Activated CD8-positive, alpha-beta T cell treated with anti-CD3 and anti-CD28 coated beads for 36 hours (primary cell): ENCODE data around the gene POLRMT. TPM values are rescaled to one million over a fixed set of nuclear protein-coding genes. Genes with fewer than 3 reads are reported as not detected.

Experiments
- ATAC-seq: fragments of 200-7000 bp; cut with Tn5 transposase; one replicate; pipeline ENCODE4 v1.10.0; 2021; ENCODE audit warnings: mild to moderate bottlenecking, moderate library complexity
- CTCF ChIA-PET: fragments of 350-600 bp; sonication (Branson Sonifier 250); formaldehyde crosslinking; loops from one replicate; lab custom pipeline; 2021; ENCODE audit warnings: antibody characterized with exemption; lab: Charles Lee
- POLR2A ChIA-PET: fragments of 350-600 bp; sonication (Branson Sonifier 250); formaldehyde crosslinking; loops from one replicate; lab custom pipeline; 2021; ENCODE audit warnings: antibody characterized with exemption; lab: Charles Lee
- DNase-seq: peaks from one replicate; pipeline ENCODE4 v3.0.0-alpha.2; 2020
- H3K27ac Mint-ChIP-seq: one replicate; pipeline ENCODE4 v1.8.0; 2021; ENCODE audit warnings: mild to moderate bottlenecking, mixed read lengths
- H3K27me3 Mint-ChIP-seq: one replicate; pipeline ENCODE4 v1.8.0; 2021; ENCODE audit warnings: mixed read lengths
- H3K36me3 Mint-ChIP-seq: one replicate; pipeline ENCODE4 v1.8.0; 2021; ENCODE audit warnings: low read depth, mixed read lengths
- H3K4me1 Mint-ChIP-seq: one replicate; pipeline ENCODE4 v1.8.0; 2021; ENCODE audit warnings: low read depth, mixed read lengths
- H3K4me3 Mint-ChIP-seq: one replicate; pipeline ENCODE4 v1.8.0; 2021; ENCODE audit warnings: mild to moderate bottlenecking, moderate library complexity, mixed read lengths
- H3K9me3 Mint-ChIP-seq: one replicate; pipeline ENCODE4 v1.8.0; 2021; ENCODE audit warnings: mixed read lengths
- intact Hi-C: fragments of 100-400 bp; cut with micrococcal nuclease; formaldehyde crosslinking; loops from one replicate; pipeline ENCODE4 v1.10.0; 2022
- total RNA-seq, 2 experiments: library from RNA; stranded (reverse); gene quantifications; one replicate each; pipeline ENCODE4 v1.2.3, GENCODE V29; 2021
- TF ChIP-seq, protein P1 (sequence below): fragments of 200-600 bp; IDR thresholded peaks from one replicate; pipeline ENCODE4 v1.8.0; 2022; ENCODE audit warnings: antibody characterized with exemption, mild to moderate bottlenecking

POLRMT gene
- total RNA-seq, 2 experiments from 2014 or later, result 66.6 to 67.9 TPM

- peak within 1 kb of the TSS; percentile 60 for H3K4me3 Mint-ChIP-seq
- no peaks in the 10 kb centered on the region for H3K36me3 Mint-ChIP-seq
- ChIA-PET CTCF (no interaction called here), POLR2A (no interaction called here)
- TF ChIP-seq, protein P1, sequence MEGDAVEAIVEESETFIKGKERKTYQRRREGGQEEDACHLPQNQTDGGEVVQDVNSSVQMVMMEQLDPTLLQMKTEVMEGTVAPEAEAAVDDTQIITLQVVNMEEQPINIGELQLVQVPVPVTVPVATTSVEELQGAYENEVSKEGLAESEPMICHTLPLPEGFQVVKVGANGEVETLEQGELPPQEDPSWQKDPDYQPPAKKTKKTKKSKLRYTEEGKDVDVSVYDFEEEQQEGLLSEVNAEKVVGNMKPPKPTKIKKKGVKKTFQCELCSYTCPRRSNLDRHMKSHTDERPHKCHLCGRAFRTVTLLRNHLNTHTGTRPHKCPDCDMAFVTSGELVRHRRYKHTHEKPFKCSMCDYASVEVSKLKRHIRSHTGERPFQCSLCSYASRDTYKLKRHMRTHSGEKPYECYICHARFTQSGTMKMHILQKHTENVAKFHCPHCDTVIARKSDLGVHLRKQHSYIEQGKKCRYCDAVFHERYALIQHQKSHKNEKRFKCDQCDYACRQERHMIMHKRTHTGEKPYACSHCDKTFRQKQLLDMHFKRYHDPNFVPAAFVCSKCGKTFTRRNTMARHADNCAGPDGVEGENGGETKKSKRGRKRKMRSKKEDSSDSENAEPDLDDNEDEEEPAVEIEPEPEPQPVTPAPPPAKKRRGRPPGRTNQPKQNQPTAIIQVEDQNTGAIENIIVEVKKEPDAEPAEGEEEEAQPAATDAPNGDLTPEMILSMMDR, result no peak
- peak; percentile 98 for ATAC-seq
- H3K27me3 Mint-ChIP-seq, result no peaks in the 10 kb centered on the region
- peak; percentile 95 for DNase-seq
- peak within 1 kb of the TSS; percentile 51 for H3K27ac Mint-ChIP-seq
- no peaks in the 10 kb centered on the region for H3K9me3 Mint-ChIP-seq
- intact Hi-C loops, result no loop called here
- H3K4me1 Mint-ChIP-seq, result peaks cover 13% of the 10 kb centered on the region
Measured at GRCh38 chr19:639253-640160, 6.2 kb upstream of the POLRMT start, which contains the start of gene FGF22. Gene FGF22, plus strand, starts transcription at chr19:639879. Its CDS starts 47 bp downstream, at chr19:639926.

- no peak for ATAC-seq
- ChIA-PET POLR2A (no interaction called here), CTCF (no interaction called here)
- intact Hi-C loops, result no loop called here
- Mint-ChIP-seq H3K9me3 (no peaks in the 10 kb centered on the region), H3K4me3 (peak overlapping the region; percentile 60), H3K4me1 (peaks cover 13% of the 10 kb centered on the region), H3K36me3 (no peaks in the 10 kb centered on the region), H3K27ac (no peak overlapping the region), H3K27me3 (no peaks in the 10 kb centered on the region)
- no peak for DNase-seq
- TF ChIP-seq, protein P1, result no peak
Measured at GRCh38 chr19:638906-639252, 5.5 kb upstream of the POLRMT start.

DNA sequence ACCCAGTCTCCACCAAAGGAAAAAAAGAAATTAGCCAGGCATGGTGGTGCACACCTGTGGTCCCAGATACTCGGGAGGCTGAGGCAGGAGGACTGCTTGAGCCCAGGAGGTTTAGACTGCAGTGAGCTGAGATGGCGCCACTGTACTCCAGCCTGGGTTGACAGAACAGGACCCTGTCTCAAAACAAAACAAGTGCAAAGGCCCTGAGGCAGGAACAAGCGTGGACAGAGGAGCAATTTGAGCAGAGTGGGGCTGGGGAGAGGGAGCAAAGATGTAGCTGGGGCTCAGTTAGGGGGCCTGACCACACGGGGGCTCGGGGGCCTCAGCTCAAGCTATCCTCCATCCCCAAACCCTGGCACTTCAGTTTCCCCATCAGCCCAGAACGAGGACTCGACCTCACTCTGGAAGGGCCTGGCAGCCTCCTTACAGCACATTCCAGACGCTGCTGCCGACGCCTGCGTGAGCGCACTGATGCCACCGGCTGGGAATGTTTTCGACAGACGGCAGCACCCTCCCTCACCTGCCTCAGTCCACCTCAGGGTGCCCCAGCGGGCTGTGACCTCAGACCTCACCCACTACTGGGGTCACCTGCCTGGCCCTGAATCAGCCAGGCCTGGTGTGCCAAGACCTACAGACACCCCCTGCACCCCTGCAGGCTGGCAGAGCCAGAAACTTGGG is 1.8 kb upstream of the POLRMT start:
- intact Hi-C loops, result no loop called here

DNA sequence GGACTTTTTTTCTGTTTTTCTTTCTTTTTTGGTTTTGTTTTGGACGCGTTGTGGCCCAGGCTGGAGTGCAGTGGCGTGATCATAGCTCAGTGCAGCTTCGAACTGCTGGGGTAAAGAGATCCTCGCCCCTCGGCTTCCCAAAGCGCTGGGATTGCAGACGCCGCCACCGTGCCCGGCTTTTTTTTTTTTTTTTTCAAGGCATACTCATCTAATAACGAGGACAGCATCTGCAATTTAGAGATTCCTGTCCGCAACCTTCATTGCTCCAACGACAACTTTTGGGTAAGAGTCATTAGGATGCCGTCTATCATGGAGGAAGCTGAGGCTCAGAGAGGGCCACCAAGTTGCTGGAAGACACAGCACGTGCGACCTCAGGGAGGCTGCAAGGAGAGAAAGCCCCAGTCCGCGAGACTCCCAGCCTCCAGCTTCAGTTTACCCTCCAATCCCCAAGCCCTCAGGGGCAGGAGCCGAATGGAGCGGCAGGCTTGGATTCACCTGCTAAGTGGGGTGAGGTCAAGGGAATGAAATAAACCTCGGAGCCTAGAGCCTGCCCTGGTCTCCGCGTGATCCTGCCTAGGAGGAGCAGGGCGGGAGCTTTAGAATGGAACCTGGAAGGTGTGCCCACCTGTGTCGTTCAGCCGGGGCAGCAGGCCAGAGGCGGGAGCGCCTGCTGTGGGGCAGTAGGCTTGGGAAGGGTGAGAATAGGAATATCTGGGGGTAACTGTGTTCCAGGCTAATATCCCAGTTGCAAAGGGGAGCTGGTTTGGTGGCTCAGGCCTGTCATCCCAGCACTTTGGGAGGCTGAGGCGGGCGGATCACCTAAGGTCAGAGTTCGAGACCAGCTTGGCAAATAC is 676 bp upstream of the POLRMT start:
- intact Hi-C loops, result no loop called here

More for the DNA sequence above, 1.8 kb upstream of the POLRMT start:
- Mint-ChIP-seq H3K36me3 (peaks cover 18% of the 10 kb centered on the region), H3K27me3 (no peaks in the 10 kb centered on the region), H3K9me3 (no peaks in the 10 kb centered on the region), H3K4me3 (no peak overlapping the region), H3K4me1 (peaks cover 25% of the 10 kb centered on the region), H3K27ac (no peak overlapping the region)
- ATAC-seq (no peak), DNase-seq (no peak)
- TF ChIP-seq, protein P1, result no peak
- ChIA-PET CTCF (interaction anchor here (1.7 to 2.6 kb wide), 2 partner anchors 103 to 124 kb away, joined by 5 to 9 read pairs; partner anchors contain the start of gene CDC34), POLR2A (interaction anchor here (0.6 to 1.3 kb wide), 3 partner anchors 22 to 55 kb away, joined by 3 to 7 read pairs (median 3); no protein-coding TSS in a partner anchor)

More for the DNA sequence above, 676 bp upstream of the POLRMT start:
- peaks cover 24% of the 10 kb centered on the region for H3K36me3 Mint-ChIP-seq
- no peaks in the 10 kb centered on the region for H3K27me3 Mint-ChIP-seq
- H3K9me3 Mint-ChIP-seq, result no peaks in the 10 kb centered on the region
- POLR2A ChIA-PET, result interaction anchor here (0.6 to 1.4 kb wide), 5 partner anchors 15 to 54 kb away, joined by 3 to 7 read pairs (median 4); partner anchors contain the start of gene RNF126
- no peak for DNase-seq
- peaks cover 22% of the 10 kb centered on the region for H3K4me1 Mint-ChIP-seq
- CTCF ChIA-PET, result interaction anchor here (0.6 to 2.6 kb wide), 5 partner anchors 9 to 123 kb away, joined by 3 to 9 read pairs (median 5); partner anchors contain the start of gene CDC34
- peak; percentile 10 for ATAC-seq
- peak overlapping the region; percentile 92 for H3K27ac Mint-ChIP-seq
- TF ChIP-seq, protein P1, result no peak
- peak overlapping the region; percentile 98 for H3K4me3 Mint-ChIP-seq
